Measurements from ENCODE around the gene VWA1.

Gene VWA1

DNA sequence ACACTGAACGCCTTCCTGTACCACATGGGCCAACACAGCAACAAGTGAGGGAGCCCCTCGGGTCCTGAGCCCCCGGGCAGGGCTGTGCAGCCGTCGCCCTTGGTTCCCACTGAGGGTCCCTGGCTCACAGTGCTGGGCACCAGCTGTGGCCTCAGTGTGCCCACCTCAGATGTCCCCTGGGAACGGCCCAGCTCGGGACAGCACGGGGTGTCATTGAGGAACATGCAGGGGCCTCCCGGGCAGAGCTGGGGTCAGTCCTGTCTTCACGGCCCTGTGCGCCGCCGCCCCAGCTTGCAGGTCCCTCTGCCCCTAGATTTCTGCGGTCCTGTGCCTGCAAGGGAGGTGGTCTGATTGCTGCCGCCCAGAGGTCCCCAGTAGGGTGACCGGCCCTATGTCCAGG is 53.7 kb downstream of the VWA1 start:
- no peak for DNase-seq

- DNase-seq: no peak
These were observed 54.4 kb downstream of the VWA1 start for GRCh38 chr1:1489861-1490260.

- DNase-seq: no peak
These were observed 55.2 kb downstream of the VWA1 start for GRCh38 chr1:1490633-1491230.

DNA sequence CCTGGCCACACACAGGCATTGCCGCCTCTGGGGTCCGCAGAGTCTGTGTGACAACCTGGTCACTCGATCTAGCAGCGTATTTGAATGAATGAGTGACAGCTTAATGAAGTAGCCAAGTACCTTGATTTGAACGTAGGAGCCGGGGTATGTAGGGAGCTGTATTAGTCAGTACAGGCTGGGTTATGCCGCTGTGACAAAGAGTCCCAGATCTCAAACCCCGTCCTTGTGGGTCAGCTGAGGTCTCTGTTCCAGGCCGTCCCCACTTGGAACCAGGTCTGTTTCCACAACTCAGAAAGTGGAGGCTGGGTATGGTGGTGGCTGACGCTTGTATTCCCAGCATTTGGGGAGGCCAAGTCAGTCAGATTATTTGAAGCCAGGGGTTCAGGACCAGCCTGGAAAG is 56.1 kb downstream of the VWA1 start:
- no peak for DNase-seq

Data from activated CD4-positive, alpha-beta T cell treated with anti-CD3 and anti-CD28 coated beads, Interleukin-2, amount 50 U/mL, for 16 hours (primary cell).